H9 (cell line): Measurements from ENCODE around the gene OIT3. TPM values are rescaled to one million over a fixed set of nuclear protein-coding genes. Genes with fewer than 3 reads are reported as not detected.

Source experiments
- DNase-seq: peaks from one replicate; pipeline ENCODE4 v3.0.0-alpha.2; 2017
- H2AFZ ChIP-seq: one replicate; pipeline ENCODE4 v1.6.1; 2013; ENCODE audit warnings: mild to moderate bottlenecking, low read length, control low read depth, moderate library complexity
- H2AK5ac ChIP-seq: 2 replicates; pipeline ENCODE4 v1.6.1; 2013; ENCODE audit warnings: low read length, control low read depth, mixed read lengths; ENCODE audit not compliant: insufficient read length
- H2BK120ac ChIP-seq: one replicate; pipeline ENCODE4 v1.6.1; 2013; ENCODE audit warnings: low read depth, mild to moderate bottlenecking, low read length, control low read depth, inconsistent platforms; ENCODE audit not compliant: poor library complexity, severe bottlenecking
- H2BK12ac ChIP-seq: 2 replicates; pipeline ENCODE4 v1.6.1; 2013; ENCODE audit warnings: low read length, control low read depth, mixed read lengths, low read depth; ENCODE audit not compliant: insufficient read length
- H2BK15ac ChIP-seq: 2 replicates; pipeline ENCODE4 v1.6.1; 2013; ENCODE audit warnings: low read depth, low read length, control low read depth
- H2BK20ac ChIP-seq: one replicate; pipeline ENCODE4 v1.6.1; 2013; ENCODE audit warnings: low read depth, mild to moderate bottlenecking, low read length, control low read depth, inconsistent platforms; ENCODE audit not compliant: poor library complexity, severe bottlenecking
- H2BK5ac ChIP-seq: 2 replicates; pipeline ENCODE4 v1.6.1; 2013; ENCODE audit warnings: low read length, control low read depth, mixed read lengths; ENCODE audit not compliant: insufficient read length
- H3K14ac ChIP-seq: 2 replicates; pipeline ENCODE4 v1.6.1; 2013; ENCODE audit warnings: low read length, control low read depth; ENCODE audit not compliant: insufficient read depth
- H3K18ac ChIP-seq: 2 replicates; pipeline ENCODE4 v1.6.1; 2013; ENCODE audit warnings: low read depth, mild to moderate bottlenecking, mixed read lengths, low read length, control low read depth; ENCODE audit not compliant: insufficient read length
- H3K23ac ChIP-seq: 2 replicates; pipeline ENCODE4 v1.6.1; 2013; ENCODE audit warnings: low read length, control low read depth, mixed read lengths, low read depth; ENCODE audit not compliant: insufficient read length
- H3K23me2 ChIP-seq: 2 replicates; pipeline ENCODE4 v1.6.1; 2013; ENCODE audit warnings: low read depth, mild to moderate bottlenecking, mixed read lengths, low read length, control low read depth; ENCODE audit not compliant: insufficient read length, poor library complexity, severe bottlenecking
- H3K27ac ChIP-seq: 2 replicates; pipeline ENCODE4 v1.5.1; 2013; ENCODE audit warnings: low read length, control low read depth, mixed read lengths, low read depth; ENCODE audit not compliant: insufficient read length
- H3K27me3 ChIP-seq: 2 replicates; pipeline ENCODE4 v1.6.1; 2013; ENCODE audit warnings: low read length, control low read depth, inconsistent platforms; ENCODE audit not compliant: insufficient read depth
- H3K4ac ChIP-seq: 2 replicates; pipeline ENCODE4 v1.6.1; 2013; ENCODE audit warnings: low read depth, mild to moderate bottlenecking, control low read depth, inconsistent platforms, low read length, moderate library complexity
- H3K4me1 ChIP-seq: 2 replicates; pipeline ENCODE4 v1.6.1; 2013; ENCODE audit warnings: low read length, control low read depth, inconsistent platforms; ENCODE audit not compliant: insufficient read depth
- H3K4me2 ChIP-seq: 2 replicates; pipeline ENCODE4 v1.6.1; 2013; ENCODE audit warnings: low read length, control low read depth, mixed read lengths; ENCODE audit not compliant: insufficient read length, insufficient read depth
- H3K56ac ChIP-seq: 2 replicates; pipeline ENCODE4 v1.6.1; 2013; ENCODE audit warnings: low read depth, mild to moderate bottlenecking, mixed read lengths, low read length, control low read depth; ENCODE audit not compliant: insufficient read length
- H3K79me1 ChIP-seq: 2 replicates; pipeline ENCODE4 v1.6.1; 2013; ENCODE audit warnings: low read depth, mild to moderate bottlenecking, moderate library complexity, low read length, control low read depth, inconsistent platforms; ENCODE audit not compliant: insufficient read depth, poor library complexity, severe bottlenecking
- H3K79me2 ChIP-seq: 2 replicates; pipeline ENCODE4 v1.6.1; 2013; ENCODE audit warnings: low read length, control low read depth, inconsistent platforms; ENCODE audit not compliant: insufficient read depth
- H3K9ac ChIP-seq: 2 replicates; pipeline ENCODE4 v1.6.1; 2013; ENCODE audit warnings: low read length, control low read depth, mixed read lengths; ENCODE audit not compliant: insufficient read length; ENCODE audit errors: extremely low read depth
- H3K9me3 ChIP-seq: one replicate; pipeline ENCODE4 v1.6.1; 2013; ENCODE audit warnings: low read depth, low read length, inconsistent platforms; ENCODE audit not compliant: control insufficient read depth
- H3T11ph ChIP-seq: one replicate; pipeline ENCODE4 v1.6.1; 2013; ENCODE audit warnings: mild to moderate bottlenecking, low read length, control low read depth, inconsistent platforms
- H4K20me1 ChIP-seq: one replicate; pipeline ENCODE4 v1.6.1; 2013; ENCODE audit not compliant: control insufficient read depth, insufficient read length, insufficient read depth
- H4K5ac ChIP-seq: 2 replicates; pipeline ENCODE4 v1.6.1; 2013; ENCODE audit warnings: low read depth, mild to moderate bottlenecking, mixed read lengths, low read length, control low read depth; ENCODE audit not compliant: insufficient read length
- H4K8ac ChIP-seq: replicated peaks from 2 replicates; pipeline ENCODE4 v1.6.1; 2013; ENCODE audit warnings: low read length, control low read depth, mixed read lengths, low read depth; ENCODE audit not compliant: insufficient read length
- H4K91ac ChIP-seq: 2 replicates; pipeline ENCODE4 v1.6.1; 2013; ENCODE audit warnings: low read depth, mild to moderate bottlenecking, moderate library complexity, mixed read lengths, low read length, control low read depth; ENCODE audit not compliant: insufficient read length
- H3K27ac Mint-ChIP-seq, 3 experiments: 2 replicates in 2 of 3; 3 replicates in 1 of 3; pipeline ENCODE4 v1.8.0; 2020 to 2021; ENCODE audit warnings: mixed read lengths in 3 of 3, mild to moderate bottlenecking in 1 of 3, moderate library complexity in 1 of 3
- H3K27me3 Mint-ChIP-seq: 2 replicates; pipeline ENCODE4 v1.8.0; 2021; ENCODE audit warnings: low read depth, mild to moderate bottlenecking, moderate library complexity, mixed read lengths
- H3K36me3 Mint-ChIP-seq, 3 experiments: 2 replicates in 2 of 3; 3 replicates in 1 of 3; pipeline ENCODE4 v1.8.0; 2020 to 2021; ENCODE audit warnings: low read depth in 3 of 3, mixed read lengths in 3 of 3; ENCODE audit not compliant: insufficient read depth in 1 of 3
- H3K4me1 Mint-ChIP-seq, 2 experiments: 2 replicates each; pipeline ENCODE4 v1.8.0; 2020; ENCODE audit warnings: mixed read lengths in 2 of 2
- H3K4me3 Mint-ChIP-seq, 2 experiments: 2 replicates in 1 of 2; 3 replicates in 1 of 2; pipeline ENCODE4 v1.8.0; 2020 to 2021; ENCODE audit warnings: mild to moderate bottlenecking in 2 of 2, mixed read lengths in 2 of 2, moderate library complexity in 1 of 2
- H3K9me3 Mint-ChIP-seq, 2 experiments: 2 replicates in 1 of 2; 3 replicates in 1 of 2; pipeline ENCODE4 v1.8.0; 2020; ENCODE audit warnings: mild to moderate bottlenecking in 2 of 2, mixed read lengths in 2 of 2, moderate library complexity in 1 of 2
- CTCF ChIP-seq: fragments of 200-600 bp; sonication (generic); conservative IDR thresholded peaks from 3 replicates; pipeline ENCODE4 v1.8.0; 2021; ENCODE audit warnings: antibody characterized with exemption, mild to moderate bottlenecking
- WGBS: extraction: QIAGEN DNeasy Blood & Tissue Kit; methylation state at CpG from one replicate; pipeline ENCODE4 v1.1.7; 2013; ENCODE audit warnings: missing lambda C conversion rate, low lambda C conversion rate, mixed read lengths; ENCODE audit not compliant: insufficient read length; ENCODE audit errors: extremely low coverage; 5-methylcytosine and 5-hydroxymethylcytosine counted together
- total RNA-seq: library from RNA; stranded (reverse); gene quantifications from 2 replicates; pipeline ENCODE4 v1.2.1, GENCODE V29; 2021

Gene OIT3
- total RNA-seq, 1 experiment from 2014 or later, result not detected

GRCh38 chr10:72927485-72927884 lies 33.9 kb downstream of the OIT3 start:
- Histone ChIP-seq H2AK5ac (no peak overlapping the region), H3K56ac (no peak overlapping the region), H2BK15ac (no peak overlapping the region), H4K5ac (no peak overlapping the region), H3K79me1 (no peaks in the 10 kb centered on the region), H3K4me1 (no peaks in the 10 kb centered on the region), H3K23ac (no peak overlapping the region), H3K27ac (no peak overlapping the region), H2BK20ac (no peak overlapping the region), H2AFZ (no peak overlapping the region), H3K79me2 (no peaks in the 10 kb centered on the region), H4K91ac (no peak overlapping the region), H3K23me2 (no peaks in the 10 kb centered on the region), H3K14ac (no peak overlapping the region), H3K4me2 (no peak overlapping the region), H3K18ac (no peak overlapping the region), H3K27me3 (no peaks in the 10 kb centered on the region), H2BK120ac (no peak overlapping the region), H4K8ac (no peak overlapping the region), H3K9ac (no peak overlapping the region), H4K20me1 (no peaks in the 10 kb centered on the region), H3K4ac (no peak overlapping the region), H2BK5ac (no peak overlapping the region), H2BK12ac (no peak overlapping the region), H3K9me3 (no peaks in the 10 kb centered on the region), H3T11ph (no peak overlapping the region)
- no peak overlapping the region; a peak in 1 of 7 replicates for H3K27ac Mint-ChIP-seq
- no CpG with 5 or more reads among the region's 5 CpGs for whole genome bisulfite sequencing
- no peak for DNase-seq
- no peak for TF ChIP-seq CTCF
- H3K4me3 Mint-ChIP-seq, result no peak overlapping the region
- no peaks in the 10 kb centered on the region; the same call in 1 of the 2 replicates for H3K27me3 Mint-ChIP-seq
- no peaks in the 10 kb centered on the region for H3K36me3 Mint-ChIP-seq
- H3K9me3 Mint-ChIP-seq, result no peaks in the 10 kb centered on the region
- no peaks in the 10 kb centered on the region for H3K4me1 Mint-ChIP-seq
